GM12878 (cell line): ENCODE results near the gene TRAF3. TPM values are rescaled to one million over a fixed set of nuclear protein-coding genes. Genes with fewer than 3 reads are reported as not detected.

Experiments
- ATAC-seq: fragments of 200-7000 bp; cut with Tn5 transposase; 3 replicates; pipeline ENCODE4 v1.9.1; 2020; ENCODE audit warnings: mild to moderate bottlenecking, moderate library complexity
- BruUV-seq: library from RNA; stranded (reverse); fragments of 400-500 nt; replicated peaks from 2 replicates; lab custom pipeline; 2021; lab: Mats Ljungman, UMichigan
- CTCF ChIA-PET: fragments of 300-600 bp; sonication (Branson Sonifier 250); formaldehyde crosslinking; extraction: SDS; loops from one replicate; lab custom pipeline; 2021; ENCODE audit warnings: inconsistent platforms; lab: Yijun Ruan, JAX
- POLR2A ChIA-PET: fragments of 350-600 bp; formaldehyde crosslinking; extraction: SDS; loops from one replicate; lab custom pipeline; 2021; ENCODE audit warnings: inconsistent platforms; lab: Charles Lee
- RAD21 ChIA-PET: fragments of 300-600 bp; sonication (Branson Sonifier 250); formaldehyde crosslinking; loops from one replicate; lab custom pipeline; 2023; ENCODE audit warnings: antibody characterized with exemption; ENCODE audit not compliant: unreplicated experiment; lab: Charles Lee
- SMC1A ChIA-PET: fragments of 300-600 bp; sonication (Branson Sonifier 250); formaldehyde crosslinking; loops from one replicate; lab custom pipeline; 2023; ENCODE audit not compliant: unreplicated experiment, uncharacterized antibody; lab: Charles Lee
- DNase-seq: peaks from one replicate; pipeline ENCODE4 v3.0.0-alpha.2; 2011; ENCODE audit warnings: low read depth, low spot score
- FAIRE-seq: peaks from 3 replicates; lab custom pipeline; 2011; peaks lifted over from hg19 to GRCh38; lab: Jason Lieb, UNC
- H2AFZ ChIP-seq: 2 replicates; pipeline ENCODE4 v1.6.0; 2011; ENCODE audit warnings: low read depth, low read length, control low read depth; ENCODE audit not compliant: control insufficient read depth
- H3K27ac ChIP-seq: 2 replicates; pipeline ENCODE4 v1.5.1; 2011; ENCODE audit warnings: control low read depth; ENCODE audit not compliant: control insufficient read depth, insufficient read depth
- H3K27me3 ChIP-seq, 2 experiments: replicated peaks in 1 of 2; 2 replicates each; pipeline versions ENCODE4 v1.6.0 to v1.6.1; 2011; ENCODE audit warnings: low read length in 1 of 2; ENCODE audit not compliant: control insufficient read depth in 2 of 2, insufficient read depth in 2 of 2
- H3K36me3 ChIP-seq, 2 experiments: 2 replicates each; pipeline ENCODE4 v1.5.1; 2011; ENCODE audit warnings: low read length in 1 of 2; ENCODE audit not compliant: control insufficient read depth in 2 of 2, insufficient read depth in 2 of 2
- H3K4me1 ChIP-seq: 2 replicates; pipeline ENCODE4 v1.6.1; 2011; ENCODE audit warnings: mild to moderate bottlenecking, low read length, moderate library complexity, mixed read lengths; ENCODE audit not compliant: control insufficient read depth, insufficient read depth
- H3K4me2 ChIP-seq: 2 replicates; pipeline ENCODE4 v1.6.0; 2011; ENCODE audit warnings: control low read depth; ENCODE audit not compliant: control insufficient read depth, insufficient read depth
- H3K4me3 ChIP-seq: fragments of 200-600 bp; sonication (generic); 2 replicates; pipeline ENCODE4 v1.5.1; 2016
- H3K79me2 ChIP-seq: 2 replicates; pipeline ENCODE4 v1.6.0; 2011; ENCODE audit warnings: low read length; ENCODE audit not compliant: control insufficient read depth, insufficient read depth
- H3K9ac ChIP-seq: 2 replicates; pipeline ENCODE4 v1.8.0; 2011; ENCODE audit warnings: low read length, control low read depth, mixed read lengths; ENCODE audit not compliant: control insufficient read depth, insufficient read depth
- H3K9me3 ChIP-seq: replicated peaks from 3 replicates; pipeline ENCODE4 v1.5.1; 2011; ENCODE audit warnings: mild to moderate bottlenecking, low read length; ENCODE audit not compliant: control insufficient read depth, insufficient read depth
- H4K20me1 ChIP-seq: 2 replicates; pipeline ENCODE4 v1.6.0; 2011; ENCODE audit not compliant: control insufficient read depth, insufficient read depth
- ATF7 ChIP-seq: fragments of 450-650 bp; IDR thresholded peaks from 2 replicates; pipeline ENCODE4 v1.6.1; 2016; ENCODE audit warnings: low read depth, mild to moderate bottlenecking
- CREM ChIP-seq: IDR thresholded peaks from 2 replicates; pipeline ENCODE4 v1.6.1; 2014; ENCODE audit warnings: antibody characterized with exemption, low read depth
- EED ChIP-seq: sonication (generic); IDR thresholded peaks from 2 replicates; pipeline ENCODE4 v1.6.1; 2016; ENCODE audit warnings: antibody characterized with exemption, low read depth
- EZH2 ChIP-seq: IDR thresholded peaks from 2 replicates; pipeline ENCODE4 v1.6.1; 2012; ENCODE audit warnings: low read depth, mild to moderate bottlenecking, control low read depth, inconsistent platforms, low read length, borderline replicate concordance; ENCODE audit not compliant: control insufficient read depth
- GATAD2B ChIP-seq: fragments of 450-650 bp; conservative IDR thresholded peaks from 2 replicates; pipeline ENCODE4 v1.6.1; 2017; ENCODE audit warnings: low read depth, mild to moderate bottlenecking, moderate library complexity
- JUND ChIP-seq: IDR thresholded peaks from 2 replicates; pipeline ENCODE4 v1.6.1; 2012; ENCODE audit warnings: low read depth, mild to moderate bottlenecking, low read length, improper control_type of control experiment, moderate library complexity
- MXI1 ChIP-seq: fragments of 150-350 bp; IDR thresholded peaks from 2 replicates; pipeline ENCODE4 v1.6.1; 2011; ENCODE audit warnings: low read depth, mild to moderate bottlenecking, inconsistent platforms, low read length, improper control_type of control experiment
- NKRF ChIP-seq: fragments of 450-650 bp; conservative IDR thresholded peaks from 2 replicates; pipeline ENCODE4 v1.6.1; 2017; ENCODE audit warnings: mild to moderate bottlenecking, moderate library complexity
- POU2F2 ChIP-seq: IDR thresholded peaks from 3 replicates; pipeline ENCODE4 v1.6.1; 2011; ENCODE audit warnings: low read depth, mild to moderate bottlenecking, low read length, borderline replicate concordance
- RELA ChIP-seq: fragments of 450-650 bp; IDR thresholded peaks from 2 replicates; pipeline ENCODE4 v1.8.0; 2014; ENCODE audit warnings: borderline replicate concordance; ENCODE audit not compliant: partially characterized antibody
- SMAD1 ChIP-seq: fragments of 450-650 bp; IDR thresholded peaks from 2 replicates; pipeline ENCODE4 v1.6.1; 2018; ENCODE audit warnings: mild to moderate bottlenecking, low read depth; ENCODE audit not compliant: partially characterized antibody
- SUPT20H ChIP-seq: IDR thresholded peaks from 2 replicates; pipeline ENCODE4 v1.6.1; 2011; ENCODE audit warnings: low read depth, mild to moderate bottlenecking, low read length, moderate library complexity, borderline replicate concordance; ENCODE audit not compliant: control insufficient read depth
- ZZZ3 ChIP-seq: IDR thresholded peaks from 2 replicates; pipeline ENCODE4 v1.6.1; 2011; ENCODE audit warnings: low read depth; ENCODE audit not compliant: control insufficient read depth, insufficient read length
- WGBS: methylation state at CpG from one replicate; pipeline ENCODE4 v1.1.6; 2016; ENCODE audit warnings: low lambda C conversion rate; ENCODE audit not compliant: insufficient replicate concordance, insufficient coverage; ENCODE audit errors: missing lambda C conversion rate; 5-methylcytosine and 5-hydroxymethylcytosine counted together
- in situ Hi-C: fragments of 300-500 bp; cut with MboI; formaldehyde crosslinking; loops from 9 replicates; pipeline ENCODE4 v1.14.3; 2018; ENCODE audit warnings: mixed read lengths
- intact Hi-C: fragments of 100-400 bp; cut with micrococcal nuclease; formaldehyde crosslinking; loops from one replicate; pipeline ENCODE4 v1.14.2; 2022; ENCODE audit not compliant: unreplicated experiment
- polyA plus RNA-seq, 11 experiments: library from polyadenylated mRNA; depleted of rRNA in 4 of 11; unstranded in 6 of 11; stranded (reverse) in 5 of 11; fragments of >200 nt; fragmentation: Nextera tagmentation in 4 of 11; fragmentation: Illumina TruSeq in 1 of 11; extraction: Ambion mirVana in 4 of 11; extraction: Trizol in 1 of 11; gene quantifications; 1 replicate in 1 of 11; 2 replicates in 10 of 11; pipeline versions ENCODE4 v1.2.1 to v1.2.3, GENCODE V29; 2011 to 2016; ENCODE audit warnings: inconsistent platforms in 2 of 11, missing spikeins in 2 of 11, low read depth in 1 of 11
- total RNA-seq, 4 experiments: library from RNA; depleted of rRNA in 3 of 4; stranded (reverse); fragments of >200 nt in 3 of 4; fragmentation: Illumina TruSeq in 1 of 4; extraction: Trizol in 1 of 4; gene quantifications; 2 replicates each; pipeline versions ENCODE4 v1.2.1 to v1.2.3, GENCODE V29; 2013 to 2021
- TF ChIP-seq, protein P1 (sequence below): IDR thresholded peaks from 2 replicates; pipeline ENCODE4 v1.6.1; 2012; ENCODE audit warnings: mild to moderate bottlenecking, low read depth, low read length
- TF ChIP-seq, protein P2 (sequence below): IDR thresholded peaks from 2 replicates; pipeline ENCODE4 v1.6.1; 2011; ENCODE audit warnings: low read depth, low read length, improper control_type of control experiment, borderline replicate concordance
- TF ChIP-seq, protein P3 (sequence below): fragments of 150-350 bp; IDR thresholded peaks from 2 replicates; pipeline ENCODE4 v1.6.1; 2014; ENCODE audit warnings: mild to moderate bottlenecking, low read depth, low read length

The TRAF3 gene
- total and polyA plus RNA-seq, 10 of the 15 experiments (the other 5 are each of a cell fraction or from before 2014, with no cell fraction given), result 3.0 to 70.1 (median 36.5) TPM

DNA sequence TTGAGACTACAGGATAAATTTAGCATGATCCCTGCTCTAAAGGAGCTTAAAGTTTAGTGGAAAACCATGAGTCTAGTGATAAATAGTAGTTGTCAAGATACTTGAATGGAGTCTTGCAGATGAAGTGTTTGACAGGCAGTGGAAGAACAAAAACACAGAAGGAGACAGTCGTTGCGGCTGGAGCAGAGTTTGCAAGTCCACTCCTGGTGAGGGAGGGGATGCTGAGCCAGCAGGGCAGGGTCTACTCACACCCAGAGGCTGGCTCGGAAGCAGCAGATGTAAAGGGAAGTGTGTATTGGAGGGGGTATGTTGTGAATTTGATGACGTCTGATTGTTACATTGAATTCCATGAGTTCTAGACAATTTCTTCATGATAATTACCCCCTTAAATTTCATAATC lies 61.3 kb downstream of the TRAF3 start:
- WGBS, result 65% methylated on average over 4 of the region's 4 CpGs
- no peak overlapping the region for H3K9ac ChIP-seq
- DNase-seq, result no peak
- CTCF ChIA-PET, result interaction anchor here (1.2 kb wide), 1 partner anchor 144 kb away, joined by 3 read pairs; no protein-coding TSS in a partner anchor
- H3K4me3 ChIP-seq, result no peak overlapping the region
- no peaks in the 10 kb centered on the region for H3K4me1 ChIP-seq
- no peak for FAIRE-seq
- no peak overlapping the region for H2AFZ ChIP-seq
- SMC1A ChIA-PET, result interaction anchor here (0.8 to 1.3 kb wide), 3 partner anchors 9 to 56 kb away, joined by 3 to 4 read pairs (median 3); no protein-coding TSS in a partner anchor
- RAD21 ChIA-PET, result interaction anchor here (0.8 kb wide), 1 partner anchor 27 kb away, joined by 3 read pairs; no protein-coding TSS in a partner anchor
- BruUV-seq, result no TSS peak
- no peak overlapping the region for H3K4me2 ChIP-seq
- intact Hi-C loops, result no loop called here
- peaks cover 10 to 19% of the 10 kb centered on the region in 2 experiments; a peak in 3 of 4 replicates for H3K36me3 ChIP-seq
- ATAC-seq, result no peak; the same call in 2 of the 3 replicates
- H3K79me2 ChIP-seq, result peaks cover 67% of the 10 kb centered on the region
- H3K9me3 ChIP-seq, result no peaks in the 10 kb centered on the region
- POLR2A ChIA-PET, result interaction anchor here (0.5 kb wide), 1 partner anchor 43 kb away, joined by 3 read pairs; no protein-coding TSS in a partner anchor
- no peaks in the 10 kb centered on the region for H3K27me3 ChIP-seq
- no peak overlapping the region for H3K27ac ChIP-seq
- H4K20me1 ChIP-seq, result no peaks in the 10 kb centered on the region
- in situ Hi-C loops, result no loop called here
- TF ChIP-seq CREM (no peak), RELA (no peak), MXI1 (no peak), GATAD2B (no peak), NKRF (no peak), SUPT20H (no peak), JUND (no peak), ATF7 (no peak), ZZZ3 (no peak), POU2F2 (no peak), SMAD1 (no peak), EZH2 (no peak), EED (no peak)
- TF ChIP-seq, protein P1, sequence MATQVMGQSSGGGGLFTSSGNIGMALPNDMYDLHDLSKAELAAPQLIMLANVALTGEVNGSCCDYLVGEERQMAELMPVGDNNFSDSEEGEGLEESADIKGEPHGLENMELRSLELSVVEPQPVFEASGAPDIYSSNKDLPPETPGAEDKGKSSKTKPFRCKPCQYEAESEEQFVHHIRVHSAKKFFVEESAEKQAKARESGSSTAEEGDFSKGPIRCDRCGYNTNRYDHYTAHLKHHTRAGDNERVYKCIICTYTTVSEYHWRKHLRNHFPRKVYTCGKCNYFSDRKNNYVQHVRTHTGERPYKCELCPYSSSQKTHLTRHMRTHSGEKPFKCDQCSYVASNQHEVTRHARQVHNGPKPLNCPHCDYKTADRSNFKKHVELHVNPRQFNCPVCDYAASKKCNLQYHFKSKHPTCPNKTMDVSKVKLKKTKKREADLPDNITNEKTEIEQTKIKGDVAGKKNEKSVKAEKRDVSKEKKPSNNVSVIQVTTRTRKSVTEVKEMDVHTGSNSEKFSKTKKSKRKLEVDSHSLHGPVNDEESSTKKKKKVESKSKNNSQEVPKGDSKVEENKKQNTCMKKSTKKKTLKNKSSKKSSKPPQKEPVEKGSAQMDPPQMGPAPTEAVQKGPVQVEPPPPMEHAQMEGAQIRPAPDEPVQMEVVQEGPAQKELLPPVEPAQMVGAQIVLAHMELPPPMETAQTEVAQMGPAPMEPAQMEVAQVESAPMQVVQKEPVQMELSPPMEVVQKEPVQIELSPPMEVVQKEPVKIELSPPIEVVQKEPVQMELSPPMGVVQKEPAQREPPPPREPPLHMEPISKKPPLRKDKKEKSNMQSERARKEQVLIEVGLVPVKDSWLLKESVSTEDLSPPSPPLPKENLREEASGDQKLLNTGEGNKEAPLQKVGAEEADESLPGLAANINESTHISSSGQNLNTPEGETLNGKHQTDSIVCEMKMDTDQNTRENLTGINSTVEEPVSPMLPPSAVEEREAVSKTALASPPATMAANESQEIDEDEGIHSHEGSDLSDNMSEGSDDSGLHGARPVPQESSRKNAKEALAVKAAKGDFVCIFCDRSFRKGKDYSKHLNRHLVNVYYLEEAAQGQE, result no peak
- TF ChIP-seq, protein P2, sequence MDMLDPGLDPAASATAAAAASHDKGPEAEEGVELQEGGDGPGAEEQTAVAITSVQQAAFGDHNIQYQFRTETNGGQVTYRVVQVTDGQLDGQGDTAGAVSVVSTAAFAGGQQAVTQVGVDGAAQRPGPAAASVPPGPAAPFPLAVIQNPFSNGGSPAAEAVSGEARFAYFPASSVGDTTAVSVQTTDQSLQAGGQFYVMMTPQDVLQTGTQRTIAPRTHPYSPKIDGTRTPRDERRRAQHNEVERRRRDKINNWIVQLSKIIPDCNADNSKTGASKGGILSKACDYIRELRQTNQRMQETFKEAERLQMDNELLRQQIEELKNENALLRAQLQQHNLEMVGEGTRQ, result no peak
- TF ChIP-seq, protein P3, sequence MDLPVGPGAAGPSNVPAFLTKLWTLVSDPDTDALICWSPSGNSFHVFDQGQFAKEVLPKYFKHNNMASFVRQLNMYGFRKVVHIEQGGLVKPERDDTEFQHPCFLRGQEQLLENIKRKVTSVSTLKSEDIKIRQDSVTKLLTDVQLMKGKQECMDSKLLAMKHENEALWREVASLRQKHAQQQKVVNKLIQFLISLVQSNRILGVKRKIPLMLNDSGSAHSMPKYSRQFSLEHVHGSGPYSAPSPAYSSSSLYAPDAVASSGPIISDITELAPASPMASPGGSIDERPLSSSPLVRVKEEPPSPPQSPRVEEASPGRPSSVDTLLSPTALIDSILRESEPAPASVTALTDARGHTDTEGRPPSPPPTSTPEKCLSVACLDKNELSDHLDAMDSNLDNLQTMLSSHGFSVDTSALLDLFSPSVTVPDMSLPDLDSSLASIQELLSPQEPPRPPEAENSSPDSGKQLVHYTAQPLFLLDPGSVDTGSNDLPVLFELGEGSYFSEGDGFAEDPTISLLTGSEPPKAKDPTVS, result no peak
